Skin of body (tissue), 2 donors: ENCODE data around the gene SMU1. TPM values are rescaled to one million over a fixed set of nuclear protein-coding genes. Genes with fewer than 3 reads are reported as not detected.
A peak's percentile ranks its signal among the peaks of the same experiment; 100 is the strongest.

Source experiments
- DNase-seq: peaks from one replicate; lab custom pipeline; 2025; lab: John Stamatoyannopoulos, UW
- total RNA-seq: library from RNA; depleted of rRNA; stranded (reverse); fragments of >200 nt; gene quantifications from one replicate; pipeline ENCODE4 v1.2.3, GENCODE V29; 2014

SMU1 gene
- total RNA-seq, 1 donor from 2014 or later = 25.7 TPM

GRCh38 chr9:33046061-33046460, 30.4 kb downstream of the SMU1 start:
- no peak for DNase-seq

GRCh38 chr9:33044677-33045282, 31.7 kb downstream of the SMU1 start:
- DNase-seq = peak; percentile 60

GRCh38 chr9:33044162-33044673, 32.3 kb downstream of the SMU1 start:
- DNase-seq = peak; percentile 89

- peak; percentile 25 for DNase-seq
These were observed 32.8 kb downstream of the SMU1 start for GRCh38 chr9:33043671-33044070.

GRCh38 chr9:33042473-33042872, 34.0 kb downstream of the SMU1 start:
- DNase-seq = peak; percentile 47

GRCh38 chr9:33041432-33042188, 34.9 kb downstream of the SMU1 start:
- DNase-seq = peak; percentile 13

- no peak for DNase-seq
These were observed 35.6 kb downstream of the SMU1 start for GRCh38 chr9:33040792-33041431.

- DNase-seq = no peak
These were observed 43.6 kb downstream of the SMU1 start for GRCh38 chr9:33032865-33033264.

- DNase-seq = no peak
These were observed 44.2 kb downstream of the SMU1 start for GRCh38 chr9:33032292-33032691.

GRCh38 chr9:33030285-33030684, 46.2 kb downstream of the SMU1 start:
- DNase-seq = no peak

- no peak for DNase-seq
These were observed 47.2 kb downstream of the SMU1 start for GRCh38 chr9:33029231-33029786.

GRCh38 chr9:33025572-33026342, 50.7 kb downstream of the SMU1 start:
- DNase-seq = peak; percentile 74

GRCh38 chr9:33024966-33025571, 51.4 kb downstream of the SMU1 start, which contains the start of gene DNAJA1:
Gene DNAJA1 (plus strand): TSS chr9:33025273. CDS start chr9:33026485, 1,212 bp downstream.
- peak; percentile 95 for DNase-seq

GRCh38 chr9:33024126-33024965, 52.1 kb downstream of the SMU1 start:
- DNase-seq = peak; percentile 41

GRCh38 chr9:33023661-33024060, 52.8 kb downstream of the SMU1 start:
- DNase-seq = no peak

- DNase-seq = no peak
These were observed 53.7 kb downstream of the SMU1 start for GRCh38 chr9:33022755-33023154.

GRCh38 chr9:33022303-33022702, 54.2 kb downstream of the SMU1 start:
- no peak for DNase-seq

GRCh38 chr9:33019797-33020196, 56.7 kb downstream of the SMU1 start:
- no peak for DNase-seq

- DNase-seq = no peak
These were observed 59.0 kb downstream of the SMU1 start for GRCh38 chr9:33017283-33018041.
